HAP-1 (cell line): ENCODE results near the gene NHLRC4.

Experiments
- DNase-seq, 2 experiments: peaks; one replicate each; pipeline ENCODE4 v3.0.0-alpha.2; 2016 to 2020; ENCODE audit warnings: low spot score in 2 of 2
- H3K27me3 ChIP-seq: fragments of 250-450 bp; sonication (Bioruptor Pico); 2 replicates; pipeline ENCODE4 v1.5.1; 2020; ENCODE audit warnings: low read depth, mild to moderate bottlenecking, moderate library complexity
- H3K36me3 ChIP-seq: fragments of 250-450 bp; sonication (Bioruptor Pico); replicated peaks from 2 replicates; pipeline ENCODE4 v1.5.1; 2020; ENCODE audit warnings: mild to moderate bottlenecking
- H3K4me1 ChIP-seq: fragments of 250-450 bp; sonication (Bioruptor Pico); 2 replicates; pipeline ENCODE4 v1.5.1; 2020; ENCODE audit warnings: mild to moderate bottlenecking
- H3K4me3 ChIP-seq: fragments of 250-450 bp; sonication (Bioruptor Pico); 2 replicates; pipeline ENCODE4 v1.5.1; 2020; ENCODE audit warnings: mild to moderate bottlenecking, moderate library complexity
- H3K9me3 ChIP-seq: fragments of 250-450 bp; sonication (Bioruptor Pico); 2 replicates; pipeline ENCODE4 v1.5.1; 2020; ENCODE audit warnings: mild to moderate bottlenecking, moderate library complexity
- in situ Hi-C: fragments of 300-500 bp; cut with MboI; formaldehyde crosslinking; loops from 3 replicates; pipeline ENCODE4 v1.14.3; 2020; ENCODE audit warnings: low sequenced_read_pairs, inconsistent platforms, mixed read lengths

The NHLRC4 gene

DNA sequence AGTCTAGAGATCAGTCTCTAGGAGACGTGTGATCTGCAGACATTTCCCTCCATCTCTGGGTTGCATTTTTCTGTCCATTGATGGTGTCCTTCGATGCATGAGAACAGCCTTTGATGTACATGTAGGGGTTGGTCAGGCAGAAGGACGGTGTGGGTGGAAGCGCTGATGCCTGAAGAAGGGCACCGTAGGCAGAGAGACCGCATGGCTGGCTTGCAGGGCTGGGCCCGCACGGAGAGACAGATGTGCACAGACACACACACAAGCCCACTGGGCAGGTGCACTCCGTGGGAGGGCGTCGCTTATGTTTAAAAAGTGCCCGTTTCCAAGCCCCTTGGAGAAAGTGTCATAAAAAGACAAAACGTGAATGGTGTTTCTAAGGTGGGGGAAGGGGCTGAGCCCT lies 48.3 kb downstream of the NHLRC4 start:
- no peaks in the 10 kb centered on the region for H3K27me3 ChIP-seq
- DNase-seq = no peak
- H3K9me3 ChIP-seq = no peaks in the 10 kb centered on the region
- no peaks in the 10 kb centered on the region for H3K4me1 ChIP-seq
- in situ Hi-C loops = no loop called here
- H3K36me3 ChIP-seq = no peaks in the 10 kb centered on the region
- no peak overlapping the region for H3K4me3 ChIP-seq

DNA sequence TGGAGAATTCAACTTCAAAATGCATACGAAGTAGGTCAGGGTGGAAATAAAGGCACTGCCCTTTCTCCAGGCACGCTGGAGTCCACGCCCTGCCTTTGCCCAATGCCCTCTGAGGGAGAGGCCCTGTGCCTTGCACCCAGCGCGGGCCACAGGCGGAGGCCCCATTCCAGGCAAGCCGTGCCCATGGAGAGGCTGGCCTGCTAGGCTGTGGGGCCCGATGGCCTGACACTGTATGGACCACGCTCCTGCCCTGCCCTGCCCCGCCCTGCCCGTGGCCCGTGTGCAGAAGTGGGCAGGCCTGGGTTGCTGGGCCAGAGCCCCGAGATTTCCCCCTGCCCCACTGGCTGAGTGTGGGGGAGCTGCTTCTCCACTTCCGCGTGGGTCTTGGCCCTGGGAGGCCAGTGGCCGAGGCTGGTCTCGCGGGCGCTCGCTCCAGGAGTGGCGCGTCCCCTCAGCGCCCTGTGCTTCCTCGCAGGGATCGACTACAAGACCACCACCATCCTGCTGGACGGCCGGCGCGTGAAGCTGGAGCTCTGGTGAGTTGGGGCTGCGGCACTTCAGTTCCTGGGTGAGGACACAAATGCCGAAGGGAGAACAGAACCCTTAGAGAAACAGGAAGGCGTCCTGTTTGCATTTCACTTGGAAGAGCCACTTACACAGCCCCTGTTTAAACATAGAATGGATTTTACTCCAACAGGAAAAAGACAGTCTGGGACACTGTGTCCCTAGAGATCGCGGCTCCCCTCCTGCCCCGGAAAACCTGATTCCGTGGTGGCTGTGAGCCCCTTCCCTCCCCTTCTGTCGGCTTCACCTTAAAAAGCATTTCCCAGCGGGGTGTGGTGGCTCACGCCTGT lies 50.2 kb downstream of the NHLRC4 start:
- H3K27me3 ChIP-seq = no peaks in the 10 kb centered on the region
- no peaks in the 10 kb centered on the region for H3K36me3 ChIP-seq
- no peak overlapping the region for H3K4me3 ChIP-seq
- DNase-seq = no peak
- in situ Hi-C loops = no loop called here
- no peaks in the 10 kb centered on the region for H3K4me1 ChIP-seq
- H3K9me3 ChIP-seq = no peaks in the 10 kb centered on the region

- H3K4me1 ChIP-seq = no peaks in the 10 kb centered on the region
- in situ Hi-C loops = no loop called here
- H3K36me3 ChIP-seq = no peaks in the 10 kb centered on the region
- no peaks in the 10 kb centered on the region for H3K27me3 ChIP-seq
- H3K9me3 ChIP-seq = no peaks in the 10 kb centered on the region
- no peak overlapping the region for H3K4me3 ChIP-seq
- no peak for DNase-seq
Observed at GRCh38 chr16:617855-618254, 51.0 kb downstream of the NHLRC4 start.
